ENCODE data around the gene TTC6.

Gene TTC6

DNA sequence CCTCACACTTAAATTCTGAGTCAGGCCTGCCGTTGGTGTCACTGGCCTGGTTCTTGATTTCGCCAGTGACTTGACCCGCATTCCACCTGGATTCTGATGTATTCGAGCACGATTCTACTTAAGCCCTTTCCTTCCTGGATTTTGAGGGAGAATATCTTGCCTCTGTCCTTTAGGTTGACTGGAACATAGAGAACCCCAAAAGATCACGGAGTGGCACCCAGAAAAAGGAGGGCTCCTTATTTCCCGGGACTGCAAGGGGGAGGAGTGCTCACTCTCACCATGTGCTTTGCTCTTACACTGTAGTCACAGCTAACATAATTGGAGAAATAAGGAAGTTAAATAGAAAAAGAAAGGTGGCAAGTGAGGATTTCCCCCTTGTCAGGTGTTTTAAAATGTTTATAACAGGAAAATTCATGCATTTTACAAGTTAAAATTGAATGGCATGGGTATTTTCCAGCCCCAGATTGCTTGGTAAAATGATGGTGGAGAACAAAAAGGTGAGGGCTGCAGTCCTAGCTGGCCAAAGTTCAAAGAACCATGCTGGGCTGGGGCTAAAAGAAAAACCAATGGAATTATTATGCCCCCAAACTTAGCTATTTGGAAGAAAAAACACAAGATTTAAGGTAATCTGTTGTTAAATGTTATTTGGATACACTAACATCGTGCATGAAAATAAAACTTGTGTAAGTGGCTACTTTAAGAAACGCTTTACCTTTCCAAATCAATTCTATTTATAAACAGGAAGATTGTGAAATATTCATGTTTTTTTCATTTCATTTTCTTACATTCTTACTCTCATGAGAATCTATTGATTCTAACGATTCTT, 9.2 kb upstream of the TTC6 start:
- no peak for DNase-seq (ENCODE audit: low read depth)

GRCh38 chr14:37586797-37587130, 8.7 kb upstream of the TTC6 start:
- DNase-seq (ENCODE audit: low read depth), result no peak

DNA sequence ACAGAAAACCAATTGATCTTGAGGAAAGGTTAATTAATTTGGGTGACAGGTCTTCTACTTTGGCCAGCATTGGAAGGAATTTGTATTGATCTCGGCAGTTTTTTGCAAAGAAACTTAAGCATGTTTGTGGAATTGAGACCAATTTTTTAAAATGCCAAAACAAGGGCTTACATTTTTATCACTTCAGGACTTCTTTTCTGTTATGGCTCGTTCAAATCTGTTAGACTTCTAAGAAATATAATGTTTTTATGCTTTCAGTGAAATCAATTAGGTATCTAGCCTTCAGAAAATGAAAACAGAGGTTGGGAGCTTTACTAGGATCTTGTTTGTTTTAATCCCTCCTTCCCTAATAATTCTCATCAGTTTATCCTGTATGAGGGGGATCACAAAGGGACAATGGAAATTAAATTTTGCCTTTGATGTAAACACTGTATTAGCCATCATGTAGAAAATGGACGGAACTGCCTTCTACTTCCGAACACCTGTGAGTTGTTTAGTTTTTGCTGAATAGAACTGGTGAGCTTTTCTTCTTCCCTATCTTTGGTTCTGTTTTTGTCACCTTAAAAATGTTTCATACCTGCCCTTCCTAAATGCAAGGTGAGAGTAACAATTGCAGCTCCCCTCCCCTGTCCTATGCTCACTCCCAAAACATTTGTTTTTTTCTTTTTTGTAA, 8.2 kb upstream of the TTC6 start:
- no peak for DNase-seq (ENCODE audit: low read depth)

GRCh38 chr14:37587881-37588666, 7.4 kb upstream of the TTC6 start:
- DNase-seq (ENCODE audit: low read depth), result no peak

DNA sequence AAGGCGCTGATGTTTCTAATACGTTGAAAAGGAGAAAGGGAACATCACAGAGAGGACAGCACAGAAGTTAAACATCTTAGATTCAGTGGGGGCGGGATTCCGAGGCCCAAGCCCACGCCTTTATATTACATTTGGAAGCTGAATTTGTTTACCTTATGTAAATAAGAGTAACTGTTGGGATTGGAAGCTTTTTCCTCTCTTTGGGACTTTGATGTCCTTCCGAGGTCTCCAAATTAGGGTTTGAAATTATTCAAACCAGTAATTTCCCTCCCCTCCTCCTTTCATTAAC, 6.8 kb upstream of the TTC6 start:
- DNase-seq (ENCODE audit: low read depth), result no peak

DNA sequence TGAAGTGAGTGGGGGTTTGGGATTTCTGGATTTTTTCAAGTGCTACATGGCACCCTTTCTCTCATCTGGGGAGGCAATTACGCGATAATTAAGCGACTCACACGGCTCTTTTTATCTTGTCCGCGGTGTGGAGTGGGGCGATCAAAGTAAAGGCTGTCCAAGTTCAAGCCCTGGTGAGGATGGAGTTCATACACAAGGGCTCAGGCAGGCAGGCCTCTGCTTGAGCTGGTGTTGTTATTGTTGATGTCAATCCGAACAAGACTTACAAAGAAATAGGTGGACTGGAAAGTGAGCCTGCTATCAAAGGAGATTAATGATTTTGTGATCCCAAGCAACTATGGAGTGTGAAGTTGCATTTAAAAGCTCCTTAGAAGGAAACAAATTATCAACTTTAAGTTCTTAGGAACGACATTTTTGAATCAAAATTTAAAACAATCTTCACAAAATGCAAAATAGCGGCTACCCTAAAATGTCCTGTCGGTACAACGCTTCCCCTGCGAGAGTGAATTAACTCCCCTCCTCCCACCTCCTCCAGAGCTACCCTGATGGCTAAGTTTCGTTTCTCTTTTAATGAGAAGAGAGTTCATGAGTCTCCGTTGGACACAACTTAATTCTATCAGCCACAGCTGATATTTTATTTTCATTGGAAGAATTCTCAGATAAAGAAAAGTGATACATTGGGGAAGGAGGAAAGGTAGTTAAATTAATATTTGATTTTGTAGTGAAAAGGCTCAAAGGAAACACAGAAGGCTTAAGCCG, 6.3 kb upstream of the TTC6 start:
- no peak for DNase-seq (ENCODE audit: low read depth)

DNA sequence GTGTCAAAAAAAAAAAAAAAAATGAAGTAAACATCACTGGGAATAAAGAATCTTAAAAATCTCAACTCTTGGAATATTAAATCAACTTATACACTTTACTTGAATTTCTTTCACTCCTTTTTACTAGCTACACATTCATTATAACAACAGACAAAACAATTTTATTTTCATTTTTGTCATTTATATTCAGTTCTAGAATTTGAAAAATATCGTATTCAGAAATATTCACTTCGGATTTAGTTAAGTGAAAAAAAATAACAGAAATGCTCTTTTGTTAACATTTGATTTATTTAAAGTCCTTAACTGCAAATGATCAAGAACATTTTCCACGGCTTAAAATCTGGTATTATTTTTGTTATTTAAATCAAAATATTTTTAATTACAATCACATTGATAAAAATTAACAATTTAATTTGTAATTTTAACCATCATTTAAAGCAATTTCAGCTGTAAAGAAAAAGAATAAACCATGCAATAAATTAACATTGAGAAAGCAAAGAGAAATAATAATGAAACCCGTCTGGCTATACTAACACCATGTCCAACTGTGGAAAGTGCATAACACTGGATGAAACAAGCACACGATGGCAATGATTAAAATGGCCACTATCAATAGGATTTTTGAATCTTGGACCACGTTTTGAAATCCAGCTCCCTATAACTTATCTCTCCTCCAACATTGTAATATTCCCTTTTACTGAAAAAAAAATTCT, 5.6 kb upstream of the TTC6 start:
- no peak for DNase-seq (ENCODE audit: low read depth)

DNA sequence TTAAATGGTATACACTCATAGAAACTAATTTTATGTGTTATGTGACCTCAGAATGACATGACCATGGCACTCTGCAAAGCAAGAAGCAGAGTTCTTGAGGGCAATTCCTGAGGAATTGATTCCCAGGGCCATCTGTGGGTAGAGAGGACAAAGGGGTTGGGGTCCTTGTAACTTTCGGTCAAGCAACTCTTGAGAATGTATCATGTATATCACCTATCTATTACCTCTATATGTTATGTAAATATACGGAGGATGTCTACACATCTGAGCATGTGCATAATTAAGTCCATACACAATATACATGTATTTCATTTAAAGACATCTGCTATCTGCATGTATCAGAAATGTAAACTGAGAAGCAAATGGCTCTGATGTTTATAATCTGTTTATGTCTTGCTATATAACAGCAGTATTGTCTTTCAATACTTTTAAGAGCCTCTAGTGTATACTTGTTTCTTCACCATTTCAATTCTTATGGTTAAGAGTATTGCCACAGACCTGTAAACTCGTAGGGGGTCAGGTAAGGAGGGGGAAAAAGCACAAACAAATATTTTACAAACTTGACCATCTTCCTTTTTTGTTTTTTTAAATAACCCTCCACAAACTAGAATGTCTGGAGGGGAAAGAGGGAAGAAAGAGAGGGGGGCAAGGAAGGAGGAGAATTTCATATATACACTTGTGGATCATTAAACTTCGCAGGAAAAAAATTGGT, 4.8 kb upstream of the TTC6 start:
- no peak for DNase-seq (ENCODE audit: low read depth)

DNA sequence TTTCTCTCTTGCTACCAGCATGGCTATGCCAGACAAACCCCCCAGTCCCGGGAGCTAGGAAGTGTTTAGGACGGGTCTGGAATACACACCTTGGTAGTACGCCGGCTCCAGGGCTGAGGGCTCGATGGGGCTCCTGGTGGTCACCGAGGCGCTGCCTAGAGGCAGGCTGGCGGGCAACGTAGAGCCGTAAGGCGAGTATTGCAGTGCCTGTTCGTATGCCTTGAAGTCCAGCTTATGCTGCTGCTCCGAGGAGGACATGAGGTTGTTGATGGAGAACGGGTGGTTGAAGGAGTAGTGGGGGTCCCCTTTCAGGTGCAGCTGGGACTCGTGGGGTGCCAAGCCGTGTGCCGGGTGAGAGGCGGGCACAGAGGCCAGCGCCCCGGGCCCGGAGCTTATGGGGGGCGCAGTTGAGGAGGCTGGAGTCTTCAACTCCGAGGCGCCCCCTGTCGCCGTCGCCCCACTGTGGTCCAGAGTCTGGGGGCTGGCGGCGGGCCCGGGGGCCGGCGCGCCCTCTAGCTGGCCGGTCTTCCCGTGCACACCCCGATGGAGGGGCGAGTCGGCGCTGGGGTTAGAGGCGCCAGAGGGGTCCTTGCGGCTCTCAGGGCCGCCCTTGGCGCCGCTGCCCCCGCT, 4.0 kb upstream of the TTC6 start:
- DNase-seq (ENCODE audit: low read depth), result no peak

DNA sequence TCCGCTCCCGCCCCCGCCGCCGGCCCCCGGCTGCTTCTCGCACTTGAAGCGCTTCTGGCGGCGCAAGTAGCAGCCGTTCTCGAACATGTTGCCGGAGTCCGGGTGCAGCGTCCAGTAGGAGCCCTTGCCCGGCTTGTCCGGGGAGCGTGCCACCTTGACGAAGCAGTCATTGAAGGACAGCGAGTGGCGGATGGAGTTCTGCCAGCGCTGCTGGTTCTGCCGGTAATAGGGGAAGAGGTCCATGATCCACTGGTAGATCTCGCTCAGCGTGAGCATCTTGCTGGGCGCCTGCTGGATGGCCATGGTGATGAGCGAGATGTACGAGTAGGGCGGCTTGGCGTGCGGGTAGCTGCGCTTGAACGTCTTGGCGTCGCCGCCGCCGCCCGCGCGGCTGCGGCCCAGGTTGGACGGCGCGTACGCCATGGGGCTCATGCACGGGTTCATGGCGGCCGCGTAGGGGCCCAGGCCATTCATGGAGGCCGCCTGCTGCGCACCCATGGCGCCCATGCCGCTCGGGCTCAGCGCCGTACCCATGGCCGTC, 3.4 kb upstream of the TTC6 start:
- no peak for DNase-seq (ENCODE audit: low read depth)

DNA sequence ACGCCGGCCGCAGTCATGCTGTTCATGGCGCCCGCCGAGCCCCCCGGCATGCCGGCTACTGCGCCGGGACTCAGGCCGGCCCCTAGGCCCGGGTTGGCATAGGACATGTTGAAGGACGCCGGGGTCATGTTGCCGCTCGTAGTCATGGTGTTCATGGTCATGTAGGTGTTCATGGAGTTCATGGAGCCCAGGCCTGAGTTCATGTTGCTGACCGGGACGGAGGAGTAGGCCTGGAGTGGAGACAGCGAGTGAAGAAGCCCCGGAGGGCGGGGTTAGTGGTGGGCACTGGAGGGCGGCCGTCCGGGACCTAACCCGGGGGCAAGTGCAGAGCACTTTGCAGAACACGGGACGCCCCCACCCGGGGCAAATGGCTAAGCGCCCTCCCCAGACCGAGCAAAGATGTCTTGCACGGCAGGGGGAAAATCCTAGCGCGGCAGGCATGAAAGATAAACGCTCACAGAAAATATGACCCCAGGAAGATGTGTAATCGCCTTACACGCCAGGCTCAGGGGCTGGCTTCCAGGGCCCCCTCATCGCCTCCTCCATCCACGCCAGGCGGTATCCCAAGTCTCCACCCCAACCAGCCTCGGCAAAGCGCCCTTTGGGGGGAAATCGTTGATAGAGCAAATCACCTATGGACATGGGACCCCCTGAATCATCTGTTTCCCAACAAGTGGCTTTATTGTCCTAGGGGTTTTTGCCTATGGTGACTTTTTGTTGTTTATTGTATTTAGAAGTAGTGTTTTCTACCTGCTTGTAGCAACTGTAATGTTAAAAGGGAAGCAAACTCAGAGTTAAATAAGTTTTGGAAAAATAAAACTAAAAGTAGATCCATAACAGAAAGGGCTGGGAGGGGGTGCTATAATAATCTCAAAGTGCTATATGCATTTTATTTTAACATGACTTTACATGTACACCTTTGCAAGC, 2.7 kb upstream of the TTC6 start:
- no peak for DNase-seq (ENCODE audit: low read depth)

GRCh38 chr14:37593511-37594237, 1.8 kb upstream of the TTC6 start:
- no peak for DNase-seq (ENCODE audit: low read depth)

- DNase-seq (ENCODE audit: low read depth), result no peak
Measured at GRCh38 chr14:37594238-37594970, 1.0 kb upstream of the TTC6 start.

DNA sequence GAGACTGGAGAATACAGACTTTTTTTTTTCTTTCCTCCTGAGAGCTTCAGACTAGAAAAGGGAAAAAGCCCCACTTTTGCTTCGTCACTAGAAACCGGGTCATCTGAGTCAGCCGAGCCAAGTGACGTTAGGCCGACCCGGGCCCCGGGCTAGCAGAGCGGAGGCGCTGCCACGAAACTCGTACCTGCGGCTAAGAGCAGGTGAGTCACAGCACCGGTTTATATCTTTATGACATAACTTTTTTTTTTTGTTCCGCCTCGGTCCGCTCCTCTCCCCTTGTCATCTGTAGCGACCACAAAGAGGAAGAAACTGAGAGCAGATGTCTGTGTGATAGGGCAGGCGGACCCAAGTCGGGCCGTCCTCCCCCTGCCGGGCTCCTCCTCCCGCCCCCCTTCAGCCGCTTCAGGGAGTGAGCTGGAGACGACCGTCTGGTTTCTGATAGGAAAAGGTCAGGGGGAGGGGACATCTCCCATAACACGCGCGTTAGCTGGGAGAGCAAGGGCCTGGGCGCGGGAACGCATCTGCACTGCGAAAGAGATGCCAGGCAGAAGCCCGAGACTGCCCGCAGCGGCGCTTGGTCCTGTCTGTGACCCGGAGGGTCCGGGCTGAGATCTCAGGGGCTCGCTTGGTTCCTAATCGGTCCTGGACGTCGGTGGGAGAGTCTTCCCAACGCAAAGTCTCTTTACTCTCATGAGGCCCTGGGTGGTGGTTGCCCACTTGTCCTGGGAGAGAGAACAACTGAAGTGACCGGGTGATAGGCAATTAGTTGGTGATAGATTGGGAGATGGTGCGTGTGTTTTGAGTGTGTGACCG, 586 bp downstream of the TTC6 start:
- peak; percentile 33 for DNase-seq (ENCODE audit: low read depth)

DNA sequence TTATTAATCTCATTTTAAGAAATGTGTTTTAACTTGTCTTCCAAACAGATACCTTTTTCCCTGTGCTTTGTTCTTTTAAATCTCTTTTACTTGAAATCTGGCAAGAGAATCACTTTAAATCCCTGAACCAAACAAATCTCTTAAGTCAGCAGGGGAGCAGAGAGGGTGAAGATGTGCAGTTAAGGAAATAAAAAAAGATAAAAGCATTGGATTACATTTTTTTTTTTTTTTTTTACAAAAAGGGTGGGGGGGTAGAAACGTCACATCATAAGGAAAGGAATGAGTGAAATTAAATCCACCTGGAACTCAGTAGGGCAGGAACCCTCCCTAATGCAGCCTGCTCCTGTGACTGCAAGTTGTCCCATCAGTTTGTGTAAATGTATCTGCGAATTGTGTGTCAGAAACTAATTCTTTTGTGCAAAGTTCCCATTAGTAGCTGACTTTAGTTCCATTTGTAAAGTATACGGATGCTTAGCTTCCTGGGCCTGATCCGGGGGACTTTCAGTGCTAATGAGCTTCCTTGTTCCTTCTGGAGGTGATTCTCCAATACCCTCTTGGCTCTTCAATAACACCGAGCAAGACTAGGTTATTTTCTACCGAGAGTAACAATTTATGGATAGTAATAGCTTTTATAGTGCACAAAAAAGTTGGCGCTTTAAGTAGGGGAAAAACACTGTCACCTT, 1.5 kb downstream of the TTC6 start:
- DNase-seq (ENCODE audit: low read depth), result no peak

- DNase-seq (ENCODE audit: low read depth), result no peak
Measured at GRCh38 chr14:37597538-37597913, 2.1 kb downstream of the TTC6 start.
